Activated CD8-positive, alpha-beta memory T cell treated with anti-CD3 and anti-CD28 coated beads, Interleukin-2, amount 50 U/mL, for 4 hours (primary cell): ENCODE data around the gene CST4.
"Not testable (repeated sequence)": the region's sequence is repeated elsewhere in the genome, so short reads cannot be mapped to it uniquely, and the experiment has no call there.

ENCODE experiments used
- DNase-seq: peaks from one replicate; pipeline ENCODE4 v3.0.0-alpha.2; 2020

CST4 gene

GRCh38 chr20:23688684-23689398 lies at the start of gene CST4:
Gene CST4 (minus strand): TSS chr20:23689038. CDS start chr20:23688969, 69 bp downstream.
- DNase-seq: not testable (repeated sequence)

- DNase-seq: not testable (repeated sequence)
These were observed 46.6 kb upstream of the CST4 start for GRCh38 chr20:23735391-23735790.

- not testable (repeated sequence) for DNase-seq
These were observed 46.1 kb upstream of the CST4 start for GRCh38 chr20:23734949-23735348.

- not testable (repeated sequence) for DNase-seq
These were observed 45.6 kb upstream of the CST4 start for GRCh38 chr20:23734440-23734839.

GRCh38 chr20:23727016-23727415 lies 38.2 kb upstream of the CST4 start:
- no peak for DNase-seq

GRCh38 chr20:23725102-23725501 lies 36.3 kb upstream of the CST4 start:
- no peak for DNase-seq

GRCh38 chr20:23723659-23724307 lies 34.9 kb upstream of the CST4 start:
- DNase-seq: not testable (repeated sequence)

GRCh38 chr20:23722851-23723250 lies 34.0 kb upstream of the CST4 start:
- DNase-seq: not testable (repeated sequence)

- no peak for DNase-seq
These were observed 33.1 kb upstream of the CST4 start for GRCh38 chr20:23721962-23722361.

GRCh38 chr20:23719351-23719750 lies 30.5 kb upstream of the CST4 start:
- not testable (repeated sequence) for DNase-seq

- not testable (repeated sequence) for DNase-seq
These were observed 22.9 kb upstream of the CST4 start for GRCh38 chr20:23711778-23712177.

GRCh38 chr20:23710771-23711170 lies 21.9 kb upstream of the CST4 start:
- DNase-seq: no peak

GRCh38 chr20:23705895-23706294 lies 17.1 kb upstream of the CST4 start:
- DNase-seq: no peak

GRCh38 chr20:23702021-23702420 lies 13.2 kb upstream of the CST4 start:
- no peak for DNase-seq

- no peak for DNase-seq
These were observed 12.1 kb upstream of the CST4 start for GRCh38 chr20:23700931-23701330.

- DNase-seq: no peak
These were observed 9.1 kb upstream of the CST4 start for GRCh38 chr20:23697947-23698346.

GRCh38 chr20:23695068-23695395 lies 6.2 kb upstream of the CST4 start:
- DNase-seq: not testable (repeated sequence)

- not testable (repeated sequence) for DNase-seq
These were observed 5.6 kb upstream of the CST4 start for GRCh38 chr20:23694178-23695067.

- DNase-seq: not testable (repeated sequence)
These were observed 4.1 kb upstream of the CST4 start for GRCh38 chr20:23692725-23693619.

GRCh38 chr20:23691675-23692074 lies 2.8 kb upstream of the CST4 start:
- no peak for DNase-seq

GRCh38 chr20:23690581-23690980 lies 1.7 kb upstream of the CST4 start:
- no peak for DNase-seq

GRCh38 chr20:23689399-23689690 lies 507 bp upstream of the CST4 start:
- DNase-seq: no peak

- DNase-seq: no peak
These were observed 852 bp downstream of the CST4 start for GRCh38 chr20:23687986-23688385.
